Spinal cord (tissue), 10 donors: ENCODE results near the gene HMGCLL1. TPM values are rescaled to one million over a fixed set of nuclear protein-coding genes. Genes with fewer than 3 reads are reported as not detected.

ENCODE experiments used
- DNase-seq, 6 donors: peaks; one replicate each; pipeline versions ENCODE4 v3.0.0 to v3.0.0-alpha.2; 2013 to 2015; ENCODE audit warnings: low spot score in 6 of 6, low read depth in 4 of 6
- H3K27ac ChIP-seq: one replicate; pipeline ENCODE4 v1.5.1; 2013; ENCODE audit warnings: low read depth, low read length, control low read depth
- H3K27me3 ChIP-seq: one replicate; pipeline ENCODE4 v1.6.1; 2013; ENCODE audit warnings: low read length; ENCODE audit not compliant: control insufficient read depth, insufficient read depth
- H3K36me3 ChIP-seq: one replicate; pipeline ENCODE4 v1.6.1; 2013; ENCODE audit warnings: low read length; ENCODE audit not compliant: control insufficient read depth, insufficient read depth
- H3K4me1 ChIP-seq: one replicate; pipeline ENCODE4 v1.6.1; 2013; ENCODE audit warnings: low read length; ENCODE audit not compliant: control insufficient read depth, insufficient read depth
- H3K4me3 ChIP-seq: one replicate; pipeline ENCODE4 v1.5.1; 2013; ENCODE audit warnings: low read depth, low read length, control low read depth
- H3K9me3 ChIP-seq: one replicate; pipeline ENCODE4 v1.6.1; 2013; ENCODE audit warnings: low read length; ENCODE audit not compliant: control insufficient read depth, insufficient read depth
- WGBS: methylation state at CpG from one replicate; pipeline ENCODE4 v1.1.5; 2013; ENCODE audit warnings: missing lambda C conversion rate; ENCODE audit not compliant: insufficient coverage; 5-methylcytosine and 5-hydroxymethylcytosine counted together
- polyA plus RNA-seq, 2 donors: library from polyadenylated mRNA; unstranded; fragments of 120-200 nt; gene quantifications; one replicate each; pipeline ENCODE4 v1.2.1, GENCODE V29; 2013; ENCODE audit not compliant: insufficient read length in 2 of 2
- total RNA-seq, 2 donors: library from RNA; depleted of rRNA in 1 of 2; stranded (reverse); fragments of 120-200 nt in 1 of 2; fragments of >200 nt in 1 of 2; gene quantifications; one replicate each; pipeline versions ENCODE4 v1.2.3 to v1.2.4, GENCODE V29; 2013 to 2014
- donor health status: healthy.

Gene HMGCLL1
- total and polyA plus RNA-seq, 4 donors, result 18.8 to 49.8 (median 24.5) TPM

DNA sequence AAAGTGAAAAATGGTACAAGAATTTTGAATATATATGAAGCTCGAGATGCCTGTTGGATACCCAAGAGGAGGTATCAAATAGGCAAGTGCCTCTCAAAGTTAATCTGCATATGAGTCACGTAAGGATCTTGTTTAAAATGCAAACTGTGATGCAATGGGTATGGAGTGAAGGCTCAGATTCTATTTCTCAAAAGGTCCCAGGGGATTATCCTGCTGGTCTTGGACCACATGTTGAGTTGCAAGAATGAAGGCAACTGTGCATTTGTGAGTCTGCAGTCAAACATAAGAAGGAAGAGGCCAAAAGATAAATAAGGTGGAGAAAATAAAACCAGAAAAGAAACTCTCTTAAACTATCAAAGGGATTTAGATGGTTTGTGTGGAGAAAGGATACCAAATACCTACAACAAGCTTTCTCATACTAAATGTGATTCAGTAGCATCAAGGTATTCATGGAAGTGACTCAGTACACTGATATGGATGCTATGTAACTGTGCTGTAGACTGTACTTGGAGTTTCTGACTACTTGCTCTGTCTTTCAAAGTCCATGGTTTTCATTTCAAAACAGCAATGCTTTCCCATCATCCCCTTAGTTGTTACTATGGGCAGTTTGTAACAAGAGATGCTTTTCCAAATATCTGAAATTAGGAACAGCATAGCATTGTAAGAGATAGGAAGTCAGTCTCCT, 145.4 kb downstream of the HMGCLL1 start:
- Histone ChIP-seq H3K27ac (no peak overlapping the region), H3K9me3 (no peaks in the 10 kb centered on the region), H3K36me3 (no peaks in the 10 kb centered on the region), H3K4me1 (no peaks in the 10 kb centered on the region), H3K27me3 (no peaks in the 10 kb centered on the region), H3K4me3 (no peak overlapping the region)
- no peak for DNase-seq
- WGBS, result 58% methylated on average over 2 of the region's 2 CpGs

DNA sequence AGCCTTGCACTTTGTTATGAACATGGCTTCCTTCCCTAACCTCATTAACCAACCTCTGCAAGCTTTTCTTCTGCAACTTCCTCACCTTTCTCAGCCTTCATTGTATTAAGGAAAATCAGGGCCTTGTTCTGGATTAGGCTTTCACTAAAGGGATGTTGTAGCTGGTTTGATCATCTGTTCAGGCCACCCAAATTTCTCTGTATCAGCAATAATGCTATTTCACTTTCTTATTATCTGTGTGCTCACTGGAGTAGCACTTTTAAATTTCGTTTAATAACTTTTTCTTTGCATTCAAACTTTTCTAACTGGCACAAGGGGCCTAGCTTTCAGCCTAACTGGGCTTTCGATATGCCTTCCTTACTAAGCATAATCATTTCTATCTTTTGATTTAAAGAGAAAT, 155.1 kb downstream of the HMGCLL1 start:
- Histone ChIP-seq H3K4me3 (no peak overlapping the region), H3K9me3 (no peaks in the 10 kb centered on the region), H3K4me1 (no peaks in the 10 kb centered on the region), H3K27ac (no peak overlapping the region), H3K36me3 (no peaks in the 10 kb centered on the region), H3K27me3 (no peaks in the 10 kb centered on the region)
- DNase-seq, result no peak
- no CpG with 5 or more reads among the region's 2 CpGs for WGBS

DNA sequence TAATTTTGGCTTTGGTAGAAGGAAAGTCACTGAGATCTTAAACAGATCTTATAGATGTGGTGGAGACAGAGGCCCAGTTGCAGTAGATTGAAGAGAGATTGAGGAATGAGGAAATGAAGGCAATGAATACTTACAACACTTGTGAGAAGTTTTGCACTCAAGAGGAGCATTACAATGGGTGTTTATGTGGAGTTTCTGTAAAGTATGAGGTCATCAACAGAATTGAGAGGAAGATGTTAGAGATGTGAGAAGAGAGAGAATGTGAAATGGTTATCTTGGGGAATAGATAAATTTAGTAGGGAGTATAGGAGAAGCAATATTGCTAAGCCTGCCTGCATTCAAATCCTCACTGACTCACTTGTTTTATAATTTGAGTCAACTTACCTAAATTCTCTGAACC, 168.3 kb downstream of the HMGCLL1 start:
- H3K4me1 ChIP-seq, result no peaks in the 10 kb centered on the region
- no peaks in the 10 kb centered on the region for H3K9me3 ChIP-seq

DNA sequence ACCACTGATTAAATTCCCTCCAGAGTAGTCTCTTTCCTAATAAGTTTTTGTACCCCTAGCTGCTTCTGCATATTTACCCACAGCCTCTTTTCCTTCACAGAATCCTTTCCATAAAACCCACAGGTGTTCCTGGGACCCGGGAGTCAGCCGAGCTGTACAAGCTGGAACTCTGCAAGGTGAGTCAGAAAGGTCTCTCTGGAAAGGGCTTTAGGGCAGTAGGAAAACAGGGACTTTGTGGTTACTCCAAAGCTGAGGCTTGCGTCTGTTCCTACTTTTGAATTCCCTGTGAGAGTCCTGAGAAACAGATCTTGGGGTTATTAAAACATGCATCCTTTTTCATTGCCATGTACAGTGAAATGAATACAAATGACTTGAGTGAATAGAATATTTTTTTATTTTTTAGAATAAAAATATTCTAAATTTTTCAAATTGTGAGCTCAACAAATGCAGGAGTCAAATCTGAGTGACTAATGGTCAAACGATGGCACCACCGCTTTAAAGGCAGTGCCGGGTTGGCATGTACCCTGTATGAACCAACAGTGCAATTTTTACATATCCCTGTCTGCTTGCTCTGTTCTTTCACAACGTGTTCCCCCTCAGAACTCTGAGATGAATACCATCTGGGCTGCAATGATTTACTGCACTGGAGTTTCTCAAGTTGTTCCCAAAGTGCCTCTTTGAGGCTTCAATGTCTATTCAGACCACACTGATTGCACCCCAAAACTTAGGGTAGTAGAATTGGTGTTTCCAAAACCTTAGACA, 173.3 kb downstream of the HMGCLL1 start:
- Histone ChIP-seq H3K36me3 (no peaks in the 10 kb centered on the region), H3K9me3 (no peaks in the 10 kb centered on the region), H3K4me1 (no peaks in the 10 kb centered on the region), H3K4me3 (no peak overlapping the region), H3K27ac (no peak overlapping the region), H3K27me3 (no peaks in the 10 kb centered on the region)
- 84% methylated on average over 7 of the region's 7 CpGs for WGBS
- DNase-seq, result peak in 1 of 6 donors; percentile 8

More for the DNA sequence above, 168.3 kb downstream of the HMGCLL1 start:
- Histone ChIP-seq H3K27ac (no peak overlapping the region), H3K4me3 (no peak overlapping the region), H3K36me3 (no peaks in the 10 kb centered on the region), H3K27me3 (no peaks in the 10 kb centered on the region)
- no peak for DNase-seq

DNA sequence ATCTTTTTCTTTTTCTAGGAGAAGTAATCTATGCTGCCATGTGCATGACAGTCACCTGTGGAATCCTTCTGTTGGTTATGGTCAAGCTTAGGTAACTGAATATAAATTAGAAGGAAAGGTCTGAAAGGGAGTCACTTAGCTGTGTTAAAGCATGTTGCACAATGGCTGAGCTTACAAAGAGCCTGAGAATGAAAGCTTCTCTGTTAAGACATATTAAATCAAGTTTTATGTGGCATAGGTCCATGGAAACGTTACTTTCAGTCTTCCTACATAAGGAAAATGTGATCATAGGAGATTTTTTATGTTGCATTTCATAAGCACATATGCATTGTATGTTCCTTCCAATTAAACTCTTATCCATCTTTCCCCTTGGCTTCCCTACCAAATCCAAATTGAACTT, 179.6 kb downstream of the HMGCLL1 start:
- Histone ChIP-seq H3K4me3 (no peak overlapping the region), H3K27me3 (no peaks in the 10 kb centered on the region)

DNA sequence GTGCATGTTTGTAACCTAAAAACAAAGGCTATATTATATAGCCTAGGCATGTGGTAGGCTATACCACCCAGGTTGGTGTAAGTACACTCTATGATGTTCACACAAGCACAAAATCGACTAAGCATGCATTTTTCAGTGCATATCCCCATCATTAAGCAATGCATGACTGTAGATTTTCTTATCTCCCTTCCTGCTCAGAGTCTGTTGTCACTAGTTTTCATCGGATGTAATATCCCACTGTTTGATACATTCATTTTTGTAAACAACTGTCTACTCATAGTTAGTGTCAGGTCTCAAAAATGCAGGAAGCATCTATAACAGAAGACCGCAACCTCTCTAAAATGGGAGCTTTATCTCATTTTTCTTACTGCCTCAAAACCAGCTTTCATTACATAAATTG, 181.0 kb downstream of the HMGCLL1 start:
- no peaks in the 10 kb centered on the region for H3K27me3 ChIP-seq
- no peak for DNase-seq
- no peaks in the 10 kb centered on the region for H3K9me3 ChIP-seq
- no peaks in the 10 kb centered on the region for H3K4me1 ChIP-seq
- H3K4me3 ChIP-seq, result no peak overlapping the region
- no CpG with 5 or more reads among the region's 3 CpGs for WGBS
- no peaks in the 10 kb centered on the region for H3K36me3 ChIP-seq
- no peak overlapping the region for H3K27ac ChIP-seq

More for the DNA sequence above, 179.6 kb downstream of the HMGCLL1 start:
- no peaks in the 10 kb centered on the region for H3K36me3 ChIP-seq
- H3K27ac ChIP-seq, result no peak overlapping the region
- H3K9me3 ChIP-seq, result no peaks in the 10 kb centered on the region
- DNase-seq, result peak in 2 of 6 donors; percentile 18 to 22
- H3K4me1 ChIP-seq, result no peaks in the 10 kb centered on the region
- no CpG with 5 or more reads among the region's 1 CpG for WGBS

DNA sequence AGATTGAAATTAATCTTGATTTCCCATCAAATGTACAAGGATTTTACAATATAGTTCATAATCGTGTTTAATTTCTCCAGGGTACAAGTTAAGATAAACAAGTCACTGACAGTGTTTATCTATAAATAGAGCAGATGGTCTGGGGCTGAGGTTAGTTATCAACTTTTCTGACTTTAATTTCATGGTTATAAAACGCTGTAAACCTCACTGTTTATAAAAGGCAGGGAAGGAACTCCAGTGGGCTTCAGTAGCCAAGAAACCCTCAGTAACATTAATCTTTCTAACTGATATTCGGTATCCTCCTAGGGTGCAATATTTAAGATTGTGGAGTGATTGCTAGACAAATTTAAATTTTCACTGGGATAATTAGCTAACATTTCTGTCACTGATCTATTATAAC, 183.1 kb downstream of the HMGCLL1 start:
- H3K9me3 ChIP-seq, result no peaks in the 10 kb centered on the region
- WGBS, result no CpG with 5 or more reads among the region's 3 CpGs
- peak in 1 of 6 donors; percentile 67 for DNase-seq
- no peak overlapping the region for H3K4me3 ChIP-seq
- no peaks in the 10 kb centered on the region for H3K36me3 ChIP-seq
- no peaks in the 10 kb centered on the region for H3K4me1 ChIP-seq
- H3K27ac ChIP-seq, result no peak overlapping the region
- H3K27me3 ChIP-seq, result no peaks in the 10 kb centered on the region

DNA sequence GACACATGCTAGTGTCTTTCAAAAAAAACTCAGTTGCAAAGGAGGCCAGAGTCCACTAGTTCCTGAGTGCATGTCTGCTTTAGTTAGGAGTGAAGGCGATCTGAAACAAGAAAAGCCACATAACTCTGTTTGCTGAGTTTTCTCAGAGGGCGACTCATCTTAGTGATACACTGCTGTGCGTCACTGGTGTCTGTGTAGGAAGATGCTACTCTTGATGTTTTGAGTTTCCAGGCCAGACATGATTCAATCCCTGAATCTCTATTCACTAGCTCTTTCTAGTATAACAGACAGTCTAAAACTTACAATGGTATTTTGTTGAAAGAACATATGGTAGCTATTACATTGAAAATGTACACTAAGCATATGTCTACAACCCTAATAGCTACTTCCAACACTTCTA, 190.8 kb downstream of the HMGCLL1 start:
- Histone ChIP-seq H3K9me3 (no peaks in the 10 kb centered on the region), H3K36me3 (no peaks in the 10 kb centered on the region), H3K27me3 (no peaks in the 10 kb centered on the region), H3K27ac (no peak overlapping the region), H3K4me1 (no peaks in the 10 kb centered on the region), H3K4me3 (no peak overlapping the region)
- peak in 1 of 6 donors; percentile 11 for DNase-seq
- WGBS, result no CpG with 5 or more reads among the region's 3 CpGs
